ENCODE results near the gene DGKA. TPM values are rescaled to one million over a fixed set of nuclear protein-coding genes. Genes with fewer than 3 reads are reported as not detected.
"Not testable (repeated sequence)": the region's sequence is repeated elsewhere in the genome, so short reads cannot be mapped to it uniquely, and the experiment has no call there.

DGKA gene
- total and polyA plus RNA-seq, 2 of the 4 experiments (the other 2 are of a cell fraction) = 71.9 to 75.1 TPM

DNA sequence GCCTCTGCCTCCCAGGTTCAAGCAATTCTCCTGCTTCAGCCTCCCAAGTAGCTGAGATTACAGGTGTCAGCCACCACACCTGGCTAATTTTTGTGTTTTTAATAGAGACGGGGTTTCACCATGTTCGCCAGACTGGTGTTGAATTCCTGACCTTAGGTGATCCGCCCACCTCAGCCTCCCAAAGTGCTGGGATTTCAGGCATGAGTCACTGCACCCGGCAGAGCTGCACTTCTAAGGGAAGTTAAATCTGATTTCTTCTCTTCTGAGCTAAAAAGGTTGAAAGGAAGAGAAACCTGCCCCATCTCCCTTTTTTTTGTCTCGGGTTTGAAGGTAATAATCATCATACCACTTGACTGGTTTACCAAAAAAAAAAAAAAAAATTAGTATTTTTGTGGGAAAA, 50.9 kb downstream of the DGKA start:
- WGBS, 2 experiments (ENCODE audit: extremely low coverage in 2 of 2, insufficient read length in 1 of 2) = no CpG with 5 or more reads among the region's 5 CpGs
- H3K4me2 ChIP-seq (ENCODE audit: low read depth, low read length) = not testable (repeated sequence)
- POLR2A ChIA-PET (ENCODE audit: unreplicated experiment) = interaction anchor here (0.8 kb wide), 1 partner anchor 8 kb away, joined by 4 read pairs; the partner anchor contains the start of gene RAB5B

More for the DNA sequence above, 50.9 kb downstream of the DGKA start:
- H3K14ac ChIP-seq (replicated peaks; ENCODE audit: low read depth, low read length); H2BK20ac ChIP-seq (ENCODE audit: low read depth, low read length); H2BK5ac ChIP-seq (ENCODE audit: low read depth, low read length, poor library complexity, severe bottlenecking); H3K56ac ChIP-seq (ENCODE audit: extremely low read depth, insufficient read depth, low read length); H4K5ac ChIP-seq (ENCODE audit: low read depth, low read length); H2BK120ac ChIP-seq (ENCODE audit: low read depth, low read length); H2BK15ac ChIP-seq (ENCODE audit: low read depth, low read length); H3K4ac ChIP-seq (ENCODE audit: low read depth, low read length); H3K18ac ChIP-seq (ENCODE audit: low read depth, low read length); H4K8ac ChIP-seq (ENCODE audit: low read depth in 2 of 2, low read length in 2 of 2); H3K27ac ChIP-seq (ENCODE audit: insufficient read depth, low read length); H2AK9ac ChIP-seq (replicated peaks; ENCODE audit: low read depth, low read length, poor library complexity); H3K27me3 ChIP-seq (ENCODE audit: control insufficient read depth, insufficient read depth, low read length); H3K4me1 ChIP-seq (ENCODE audit: control insufficient read depth, insufficient read depth, low read length); H3K9me3 ChIP-seq (ENCODE audit: control insufficient read depth, insufficient read depth, low read length); H4K91ac ChIP-seq (ENCODE audit: insufficient read depth, low read depth, low read length); H3K9me1 ChIP-seq (ENCODE audit: insufficient read depth, low read length); H3K23ac ChIP-seq (ENCODE audit: low read depth, low read length); dilution Hi-C loops (cut with HindIII; ENCODE audit: low sequenced_read_pairs, unreplicated experiment); BruUV-seq (replicated peaks); intact Hi-C loops (cut with micrococcal nuclease); H2AFZ ChIP-seq (replicated peaks; ENCODE audit: low read length, poor library complexity); in situ Hi-C loops (cut with MboI; ENCODE audit: low sequenced_read_pairs); H2AK5ac ChIP-seq (ENCODE audit: low read depth, low read length); H3K4me3 ChIP-seq (ENCODE audit: insufficient read depth, low read depth, low read length); H3K9ac ChIP-seq (ENCODE audit: low read depth, low read length): not testable (repeated sequence)
- CTCF ChIA-PET = interaction anchor here (0.6 to 1.5 kb wide), 6 partner anchors 14 to 243 kb away, joined by 3 to 5 read pairs (median 3); partner anchors contain the start of gene MMP19
- peaks cover 25 to 64% of the 10 kb centered on the region in 2 experiments for H3K79me1 ChIP-seq (ENCODE audit: low read depth in 1 of 2, low read length in 2 of 2)
- H4K20me1 ChIP-seq (ENCODE audit: insufficient read depth, low read length) = peaks cover 27% of the 10 kb centered on the region; the same call in 1 of the 2 replicates
- 0 out of 2 replicates have a peak, but pooled peaks have one; percentile 35 for TF ChIP-seq FOS (IDR thresholded peaks at IDR 0.05; ENCODE audit: low read depth, low read length)
- H3K36me3 ChIP-seq (ENCODE audit: control insufficient read depth, insufficient read depth, low read length) = peaks cover 38% of the 10 kb centered on the region
- peak; percentile 28 for DNase-seq
- peak; percentile 54; the same call in 1 of the 2 replicates for ATAC-seq (ENCODE audit: low read depth)

Data from IMR-90 (cell line).